HEK293 (cell line): ENCODE results near the gene TMEM8B.

Experiments used
- CTCF ChIA-PET: fragments of 350-600 bp; formaldehyde crosslinking; extraction: SDS; loops from one replicate; lab custom pipeline; 2021; ENCODE audit warnings: antibody characterized with exemption; lab: Yijun Ruan, JAX
- POLR2A ChIA-PET: fragments of 300-600 bp; formaldehyde crosslinking; extraction: SDS; loops from one replicate; lab custom pipeline; 2020; ENCODE audit warnings: antibody characterized with exemption, inconsistent platforms; lab: Yijun Ruan, JAX
- H3K27ac ChIP-seq: fragments of 200-500 bp; sonication (Bioruptor generic); 2 replicates; pipeline ENCODE4 v1.5.1; 2014; ENCODE audit warnings: low read depth, low read length, control low read depth, inconsistent platforms; ENCODE audit errors: extremely low read depth
- H3K36me3 ChIP-seq, 2 experiments: fragments of 200-500 bp in 1 of 2; sonication (Bioruptor generic) in 1 of 2; 1 replicate in 1 of 2; 2 replicates in 1 of 2; pipeline ENCODE4 v1.5.1; 2014 to 2017; ENCODE audit warnings: inconsistent platforms in 2 of 2, low read length in 2 of 2; ENCODE audit not compliant: control insufficient read depth in 2 of 2, insufficient read depth in 1 of 2
- H3K4me1 ChIP-seq: fragments of 200-500 bp; sonication (Bioruptor generic); 2 replicates; pipeline ENCODE4 v1.5.1; 2014; ENCODE audit warnings: mild to moderate bottlenecking, low read length, inconsistent platforms; ENCODE audit not compliant: control insufficient read depth, insufficient read depth
- H3K4me3 ChIP-seq: 2 replicates; pipeline ENCODE4 v1.5.1; 2011; ENCODE audit warnings: low read depth, mild to moderate bottlenecking, control low read depth, low read length, moderate library complexity
- H3K9me3 ChIP-seq: fragments of 200-500 bp; sonication (Bioruptor generic); 2 replicates; pipeline ENCODE4 v1.5.1; 2014; ENCODE audit warnings: low read depth, low read length, inconsistent platforms; ENCODE audit not compliant: control insufficient read depth, insufficient read depth
- BCL11A ChIP-seq: fragments of 450-650 bp; formaldehyde crosslinking; IDR thresholded peaks from 2 replicates; pipeline ENCODE4 v1.5.1; 2016; ENCODE audit warnings: low read depth, missing biosample characterization, missing genetic modification characterization
- BCL11B ChIP-seq: fragments of 450-650 bp; formaldehyde crosslinking; IDR thresholded peaks from 2 replicates; pipeline ENCODE4 v1.5.1; 2016; ENCODE audit warnings: low read depth, missing biosample characterization, missing genetic modification characterization
- HOXC10 ChIP-seq: sonication (generic); formaldehyde crosslinking; IDR thresholded peaks from 2 replicates; pipeline ENCODE4 v1.8.1; 2023; ENCODE audit warnings: mild to moderate bottlenecking, missing genetic modification reagents
- IKZF3 ChIP-seq: fragments of 450-650 bp; IDR thresholded peaks from 2 replicates; pipeline ENCODE4 v1.5.0; 2018; ENCODE audit warnings: missing biosample characterization, mild to moderate bottlenecking, missing genetic modification characterization, moderate library complexity
- PRDM1 ChIP-seq: fragments of 450-650 bp; formaldehyde crosslinking; IDR thresholded peaks from 2 replicates; pipeline ENCODE4; 2016; ENCODE audit warnings: missing biosample characterization, missing genetic modification characterization
- SCRT2 ChIP-seq: fragments of 450-650 bp; formaldehyde crosslinking; IDR thresholded peaks from 2 replicates; pipeline ENCODE4 v1.5.1; 2016; ENCODE audit warnings: missing biosample characterization, missing genetic modification characterization
- SP7 ChIP-seq: fragments of 450-650 bp; formaldehyde crosslinking; IDR thresholded peaks from 2 replicates; pipeline ENCODE4 v1.5.1; 2016; ENCODE audit warnings: missing biosample characterization, missing genetic modification characterization
- ZBTB17 ChIP-seq: fragments of 450-650 bp; formaldehyde crosslinking; IDR thresholded peaks from 2 replicates; pipeline ENCODE4 v1.5.1; 2016; ENCODE audit warnings: missing biosample characterization, missing genetic modification characterization
- ZBTB20 ChIP-seq: fragments of 450-650 bp; formaldehyde crosslinking; IDR thresholded peaks from 2 replicates; pipeline ENCODE4 v1.5.1; 2016; ENCODE audit warnings: missing biosample characterization, missing genetic modification characterization
- ZBTB48 ChIP-seq: fragments of 450-650 bp; formaldehyde crosslinking; IDR thresholded peaks from 2 replicates; pipeline ENCODE4 v1.5.1; 2016; ENCODE audit warnings: missing biosample characterization, missing genetic modification characterization
- ZEB2 ChIP-seq: fragments of 450-650 bp; formaldehyde crosslinking; IDR thresholded peaks from 2 replicates; pipeline ENCODE4 v1.5.1; 2016; ENCODE audit warnings: missing biosample characterization, missing genetic modification characterization
- ZIC2 ChIP-seq: fragments of 450-650 bp; formaldehyde crosslinking; IDR thresholded peaks from 2 replicates; pipeline ENCODE4 v1.5.1; 2016; ENCODE audit warnings: missing biosample characterization, missing genetic modification characterization
- ZNF157 ChIP-seq: fragments of 450-650 bp; formaldehyde crosslinking; IDR thresholded peaks from 2 replicates; pipeline ENCODE4 v1.5.1; 2016; ENCODE audit warnings: missing biosample characterization, missing genetic modification characterization
- ZNF2 ChIP-seq: fragments of 450-650 bp; formaldehyde crosslinking; IDR thresholded peaks from 2 replicates; pipeline ENCODE4 v1.5.1; 2016; ENCODE audit warnings: missing biosample characterization, missing genetic modification characterization
- ZNF335 ChIP-seq: fragments of 450-650 bp; formaldehyde crosslinking; conservative IDR thresholded peaks from 2 replicates; pipeline ENCODE4 v1.5.1; 2016; ENCODE audit warnings: missing biosample characterization, missing genetic modification characterization
- ZNF366 ChIP-seq: fragments of 450-650 bp; formaldehyde crosslinking; conservative IDR thresholded peaks from 2 replicates; pipeline ENCODE4 v1.5.1; 2016; ENCODE audit warnings: missing biosample characterization, missing genetic modification characterization
- ZNF404 ChIP-seq: fragments of 450-650 bp; formaldehyde crosslinking; IDR thresholded peaks from 2 replicates; pipeline ENCODE4 v1.5.1; 2017; ENCODE audit warnings: missing biosample characterization, missing genetic modification characterization
- ZNF433 ChIP-seq: fragments of 450-650 bp; formaldehyde crosslinking; IDR thresholded peaks from 2 replicates; pipeline ENCODE4 v1.5.1; 2016; ENCODE audit warnings: missing biosample characterization, missing genetic modification characterization, low read depth
- ZNF600 ChIP-seq: fragments of 450-650 bp; formaldehyde crosslinking; IDR thresholded peaks from 2 replicates; pipeline ENCODE4 v1.5.1; 2016; ENCODE audit warnings: missing biosample characterization, missing genetic modification characterization
- ZNF629 ChIP-seq: fragments of 450-650 bp; formaldehyde crosslinking; IDR thresholded peaks from 2 replicates; pipeline ENCODE4 v1.5.1; 2017; ENCODE audit warnings: missing biosample characterization, missing genetic modification characterization
- ZNF76 ChIP-seq: fragments of 450-650 bp; formaldehyde crosslinking; IDR thresholded peaks from 2 replicates; pipeline ENCODE4; 2016; ENCODE audit warnings: low read depth, missing biosample characterization, missing genetic modification characterization, borderline replicate concordance
- ZSCAN30 ChIP-seq: fragments of 450-650 bp; IDR thresholded peaks from 2 replicates; pipeline ENCODE4 v1.5.1; 2018; ENCODE audit warnings: missing biosample characterization, mild to moderate bottlenecking, missing genetic modification characterization, moderate library complexity
- TF ChIP-seq, protein P1 (sequence below): fragments of 450-650 bp; formaldehyde crosslinking; IDR thresholded peaks from 2 replicates; pipeline ENCODE4 v1.5.1; 2016; ENCODE audit warnings: missing biosample characterization, missing genetic modification characterization
- TF ChIP-seq, protein P2 (sequence below): fragments of 450-650 bp; IDR thresholded peaks from 2 replicates; pipeline ENCODE4 v1.5.1; 2018; ENCODE audit warnings: missing biosample characterization, mild to moderate bottlenecking, missing genetic modification characterization

TMEM8B gene

DNA sequence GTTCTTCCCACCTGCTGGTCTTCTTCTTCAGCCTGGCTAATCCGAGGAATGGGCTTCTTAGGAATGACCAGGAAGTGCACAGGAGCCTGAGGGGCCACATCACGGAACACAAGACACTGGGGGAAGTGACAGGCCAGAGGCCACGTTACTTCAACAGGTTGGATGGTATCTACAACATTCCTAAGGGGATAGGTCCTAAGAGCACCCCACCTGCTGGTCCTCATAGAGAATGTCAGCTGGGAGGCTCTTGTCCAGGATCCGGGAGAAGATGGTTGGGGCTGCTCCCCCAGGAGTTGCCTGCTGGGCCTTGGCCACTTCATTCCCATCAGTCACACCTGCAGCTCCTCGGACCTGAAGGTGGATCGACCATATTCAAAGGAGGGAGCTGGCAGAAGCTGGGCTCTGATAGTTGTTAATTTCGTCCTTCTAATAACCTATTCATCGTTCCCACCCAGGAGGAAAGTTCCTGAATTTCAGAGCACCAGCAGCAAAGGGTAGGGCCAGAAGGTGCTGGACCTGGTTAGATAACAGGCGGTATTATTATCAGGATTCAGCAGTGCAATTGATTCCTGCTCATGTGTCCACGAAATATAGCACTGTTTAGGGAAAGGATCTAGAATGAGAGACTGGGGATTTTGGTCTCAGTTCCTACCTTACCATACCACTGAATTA is 15.5 kb upstream of the TMEM8B start:
- Histone ChIP-seq H3K27ac (no peak overlapping the region), H3K36me3 (peaks cover 0 to 19% of the 10 kb centered on the region in 2 experiments; a peak in 1 of 3 replicates)
- POLR2A ChIA-PET, result interaction anchor here (1.0 to 3.1 kb wide), 13 partner anchors 10 to 377 kb away, joined by 3 to 13 read pairs (median 4); partner anchors contain the start of genes ARHGEF39, CCDC107, CLTA and FAM221B
- TF ChIP-seq ZNF2, result no peak
- no peak for TF ChIP-seq ZNF404 (tag by site-specific recombination)
- TF ChIP-seq, protein P1, sequence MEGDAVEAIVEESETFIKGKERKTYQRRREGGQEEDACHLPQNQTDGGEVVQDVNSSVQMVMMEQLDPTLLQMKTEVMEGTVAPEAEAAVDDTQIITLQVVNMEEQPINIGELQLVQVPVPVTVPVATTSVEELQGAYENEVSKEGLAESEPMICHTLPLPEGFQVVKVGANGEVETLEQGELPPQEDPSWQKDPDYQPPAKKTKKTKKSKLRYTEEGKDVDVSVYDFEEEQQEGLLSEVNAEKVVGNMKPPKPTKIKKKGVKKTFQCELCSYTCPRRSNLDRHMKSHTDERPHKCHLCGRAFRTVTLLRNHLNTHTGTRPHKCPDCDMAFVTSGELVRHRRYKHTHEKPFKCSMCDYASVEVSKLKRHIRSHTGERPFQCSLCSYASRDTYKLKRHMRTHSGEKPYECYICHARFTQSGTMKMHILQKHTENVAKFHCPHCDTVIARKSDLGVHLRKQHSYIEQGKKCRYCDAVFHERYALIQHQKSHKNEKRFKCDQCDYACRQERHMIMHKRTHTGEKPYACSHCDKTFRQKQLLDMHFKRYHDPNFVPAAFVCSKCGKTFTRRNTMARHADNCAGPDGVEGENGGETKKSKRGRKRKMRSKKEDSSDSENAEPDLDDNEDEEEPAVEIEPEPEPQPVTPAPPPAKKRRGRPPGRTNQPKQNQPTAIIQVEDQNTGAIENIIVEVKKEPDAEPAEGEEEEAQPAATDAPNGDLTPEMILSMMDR (tag by site-specific recombination), result 0 out of 2 replicates have a peak, but pooled peaks have one; percentile 10
- no peak for TF ChIP-seq ZSCAN30 (tag by site-specific recombination)
- peak; percentile 80 for TF ChIP-seq SCRT2 (tag by site-specific recombination)
- TF ChIP-seq, all 188 proteins: peak for 2
- Histone ChIP-seq H3K9me3 (no peaks in the 10 kb centered on the region), H3K4me1 (no peaks in the 10 kb centered on the region), H3K4me3 (no peak overlapping the region)
- CTCF ChIA-PET, result interaction anchor here (0.6 to 4.3 kb wide), 18 partner anchors 8 to 98 kb away, joined by 3 to 46 read pairs (median 6); partner anchors contain the start of gene CREB3

DNA sequence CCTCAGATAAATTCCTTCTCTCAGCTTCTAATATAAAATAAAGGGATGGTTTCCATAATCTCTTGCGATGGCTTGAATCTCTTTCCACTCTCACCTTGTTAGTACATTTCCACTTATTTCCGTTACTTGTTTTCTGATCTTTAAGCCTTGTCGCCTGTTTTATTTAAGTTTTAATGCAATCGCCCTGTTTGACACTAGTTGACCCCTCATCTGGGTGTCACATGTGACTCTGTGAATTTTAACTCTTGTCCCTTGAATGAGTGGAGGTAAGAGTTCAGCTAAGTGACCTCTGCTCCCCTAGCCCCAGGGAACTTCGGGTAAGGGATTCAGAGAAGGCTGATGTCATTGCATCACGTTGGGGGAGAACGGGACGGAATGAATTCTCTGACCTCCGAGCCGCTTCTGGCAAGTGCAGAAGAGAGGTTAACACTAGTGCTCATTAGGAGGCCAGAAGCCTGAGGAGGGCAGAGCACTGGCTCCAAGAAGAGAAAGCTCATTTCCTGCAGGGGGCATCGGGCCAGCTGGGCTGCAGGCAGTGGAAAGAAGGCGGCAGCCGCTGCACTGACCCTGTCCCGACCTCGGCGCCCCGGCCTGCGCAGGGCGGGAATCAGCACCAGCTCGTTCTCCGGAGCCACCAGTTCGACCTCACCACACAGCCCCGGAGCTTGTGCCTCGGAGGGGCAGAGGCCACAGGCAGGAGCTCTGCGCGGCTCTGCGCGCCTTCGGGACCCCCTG is 14.8 kb upstream of the TMEM8B start:
- POLR2A ChIA-PET, result interaction anchor here (0.7 to 3.1 kb wide), 13 partner anchors 11 to 376 kb away, joined by 3 to 13 read pairs (median 4); partner anchors contain the start of genes ARHGEF39, CCDC107, CLTA and FAM221B
- Histone ChIP-seq H3K9me3 (no peaks in the 10 kb centered on the region), H3K4me1 (no peaks in the 10 kb centered on the region), H3K27ac (peak overlapping the region; percentile 78), H3K36me3 (peaks cover 0 to 12% of the 10 kb centered on the region in 2 experiments; a peak in 1 of 3 replicates), H3K4me3 (peak overlapping the region; percentile 76)
- CTCF ChIA-PET, result interaction anchor here (0.6 to 4.3 kb wide), 16 partner anchors 8 to 140 kb away, joined by 3 to 46 read pairs (median 6); partner anchors contain the start of gene CREB3
- TF ChIP-seq ZNF157 (tag by site-specific recombination), result no peak
- TF ChIP-seq PRDM1 (tag by site-specific recombination), result peak; percentile 37; the same call in 1 of the 2 replicates
- 0 out of 2 replicates have a peak, but pooled peaks have one; percentile 54 for TF ChIP-seq ZNF366 (tag by site-specific recombination)
- TF ChIP-seq ZNF433 (tag by site-specific recombination), result no peak; the same call in 1 of the 2 replicates
- TF ChIP-seq ZBTB17, result peak; percentile 81
- TF ChIP-seq ZNF600 (tag by site-specific recombination), result 0 out of 2 replicates have a peak, but pooled peaks have one; percentile 19
- TF ChIP-seq, protein P2, sequence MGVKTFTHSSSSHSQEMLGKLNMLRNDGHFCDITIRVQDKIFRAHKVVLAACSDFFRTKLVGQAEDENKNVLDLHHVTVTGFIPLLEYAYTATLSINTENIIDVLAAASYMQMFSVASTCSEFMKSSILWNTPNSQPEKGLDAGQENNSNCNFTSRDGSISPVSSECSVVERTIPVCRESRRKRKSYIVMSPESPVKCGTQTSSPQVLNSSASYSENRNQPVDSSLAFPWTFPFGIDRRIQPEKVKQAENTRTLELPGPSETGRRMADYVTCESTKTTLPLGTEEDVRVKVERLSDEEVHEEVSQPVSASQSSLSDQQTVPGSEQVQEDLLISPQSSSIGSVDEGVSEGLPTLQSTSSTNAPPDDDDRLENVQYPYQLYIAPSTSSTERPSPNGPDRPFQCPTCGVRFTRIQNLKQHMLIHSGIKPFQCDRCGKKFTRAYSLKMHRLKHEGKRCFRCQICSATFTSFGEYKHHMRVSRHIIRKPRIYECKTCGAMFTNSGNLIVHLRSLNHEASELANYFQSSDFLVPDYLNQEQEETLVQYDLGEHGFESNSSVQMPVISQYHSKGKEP, result no peak
- TF ChIP-seq ZNF629 (tag by site-specific recombination), result peak; percentile 31; the same call in 1 of the 2 replicates
- 0 out of 2 replicates have a peak, but pooled peaks have one; percentile 17 for TF ChIP-seq BCL11A (tag by site-specific recombination)
- peak; percentile 77 for TF ChIP-seq ZBTB48 (tag by site-specific recombination)
- TF ChIP-seq, protein P1 (tag by site-specific recombination), result peak; percentile 57
- peak; percentile 8 for TF ChIP-seq ZNF335
- TF ChIP-seq ZBTB20 (tag by site-specific recombination), result peak; percentile 94
- TF ChIP-seq ZIC2 (tag by site-specific recombination), result peak; percentile 21; the same call in 1 of the 2 replicates
- peak; percentile 69; the same call in 1 of the 2 replicates for TF ChIP-seq ZNF76
- peak; percentile 17 for TF ChIP-seq SP7 (tag by site-specific recombination)
- no peak for TF ChIP-seq HOXC10 (CRISPR knock-in tag)
- no peak for TF ChIP-seq ZEB2 (tag by site-specific recombination)
- 0 out of 2 replicates have a peak, but pooled peaks have one; percentile 13 for TF ChIP-seq IKZF3 (tag by site-specific recombination)
- 0 out of 2 replicates have a peak, but pooled peaks have one; percentile 21 for TF ChIP-seq BCL11B (tag by site-specific recombination)
